CD1c-positive myeloid dendritic cell (primary cell): ENCODE data around the gene SLC7A7.
"Not testable (repeated sequence)": the region's sequence is repeated elsewhere in the genome, so short reads cannot be mapped to it uniquely, and the experiment has no call there.

Source experiments
- DNase-seq: peaks from one replicate; pipeline ENCODE4 v3.0.0-alpha.2; 2016; ENCODE audit errors: extremely low spot score

SLC7A7 gene

GRCh38 chr14:22814941-22815713, at the start of gene SLC7A7:
Gene SLC7A7, minus strand, starts transcription at chr14:22815435. Its CDS starts 2,037 bp downstream, at chr14:22813398.
- DNase-seq, result peak; percentile 45

GRCh38 chr14:22864979-22865378, 49.7 kb upstream of the SLC7A7 start:
- no peak for DNase-seq

- DNase-seq, result no peak
Measured at GRCh38 chr14:22861651-22862050, 46.4 kb upstream of the SLC7A7 start.

DNA sequence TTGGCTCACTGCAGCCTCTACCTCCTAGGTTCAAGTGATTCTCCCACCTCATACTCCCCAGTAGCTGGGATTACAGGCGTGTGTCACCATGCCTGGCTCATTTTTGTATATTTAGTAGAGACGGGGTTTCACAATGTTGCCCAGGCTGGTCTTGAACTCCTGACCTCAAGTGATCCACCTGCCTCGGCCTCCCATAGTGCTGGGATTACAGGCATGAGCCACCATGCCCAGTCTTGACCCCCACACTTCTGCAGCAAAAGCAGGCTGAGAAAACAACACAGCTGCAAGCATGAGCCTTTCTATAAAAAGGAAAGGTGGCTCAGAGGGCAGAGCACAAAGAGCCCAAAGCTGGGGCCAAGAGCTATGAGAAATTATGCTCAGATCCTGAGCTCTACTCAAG, 45.1 kb upstream of the SLC7A7 start:
- not testable (repeated sequence) for DNase-seq

GRCh38 chr14:22856428-22856827, 41.2 kb upstream of the SLC7A7 start:
- DNase-seq, result no peak

- DNase-seq, result no peak
Measured at GRCh38 chr14:22854963-22855724, 39.9 kb upstream of the SLC7A7 start.

- DNase-seq, result not testable (repeated sequence)
Measured at GRCh38 chr14:22854296-22854695, 39.1 kb upstream of the SLC7A7 start.

DNA sequence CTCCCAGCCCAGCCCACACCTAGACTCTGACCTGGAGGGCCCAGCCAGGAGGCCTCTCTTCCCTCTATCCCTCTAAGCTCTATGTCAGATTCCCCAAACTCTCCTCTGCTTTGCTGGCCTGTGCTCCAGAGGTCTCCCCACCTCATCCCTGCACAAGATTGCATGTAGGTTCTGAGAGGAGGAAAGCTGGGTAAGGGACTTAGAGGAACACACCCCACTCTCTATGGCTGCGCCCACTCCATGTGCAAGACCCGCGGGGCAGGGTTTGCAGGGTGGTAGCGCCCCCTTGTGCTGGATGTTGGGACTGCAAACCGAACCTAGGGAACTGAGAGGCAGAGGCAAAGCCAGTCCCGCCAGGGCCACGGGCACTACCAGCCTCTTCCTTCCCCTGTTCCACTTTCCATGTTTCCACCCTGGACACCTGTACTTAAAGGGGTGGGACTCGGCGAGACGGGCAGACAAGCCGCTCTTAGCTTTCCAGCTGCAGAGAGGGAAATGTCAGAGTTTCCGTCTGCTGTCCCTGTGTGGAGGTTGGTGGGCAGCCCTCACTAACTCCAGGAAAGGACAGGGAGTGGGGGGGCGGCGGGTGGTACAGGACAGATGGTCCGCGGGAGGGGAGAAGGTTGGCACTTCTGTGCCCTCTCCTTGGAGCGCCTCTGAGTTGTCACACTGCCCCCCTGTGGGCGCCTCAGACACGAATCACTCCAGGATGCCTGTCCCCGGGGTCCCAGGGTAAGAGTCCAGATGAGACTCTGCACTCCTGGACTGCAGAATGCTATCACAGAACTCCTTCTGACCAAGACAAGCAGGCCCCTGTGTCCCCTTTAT, 37.9 kb upstream of the SLC7A7 start:
- peak; percentile 93 for DNase-seq

- no peak for DNase-seq
Measured at GRCh38 chr14:22852599-22852939, 37.3 kb upstream of the SLC7A7 start.

GRCh38 chr14:22852178-22852577, 36.9 kb upstream of the SLC7A7 start:
- DNase-seq, result not testable (repeated sequence)

DNA sequence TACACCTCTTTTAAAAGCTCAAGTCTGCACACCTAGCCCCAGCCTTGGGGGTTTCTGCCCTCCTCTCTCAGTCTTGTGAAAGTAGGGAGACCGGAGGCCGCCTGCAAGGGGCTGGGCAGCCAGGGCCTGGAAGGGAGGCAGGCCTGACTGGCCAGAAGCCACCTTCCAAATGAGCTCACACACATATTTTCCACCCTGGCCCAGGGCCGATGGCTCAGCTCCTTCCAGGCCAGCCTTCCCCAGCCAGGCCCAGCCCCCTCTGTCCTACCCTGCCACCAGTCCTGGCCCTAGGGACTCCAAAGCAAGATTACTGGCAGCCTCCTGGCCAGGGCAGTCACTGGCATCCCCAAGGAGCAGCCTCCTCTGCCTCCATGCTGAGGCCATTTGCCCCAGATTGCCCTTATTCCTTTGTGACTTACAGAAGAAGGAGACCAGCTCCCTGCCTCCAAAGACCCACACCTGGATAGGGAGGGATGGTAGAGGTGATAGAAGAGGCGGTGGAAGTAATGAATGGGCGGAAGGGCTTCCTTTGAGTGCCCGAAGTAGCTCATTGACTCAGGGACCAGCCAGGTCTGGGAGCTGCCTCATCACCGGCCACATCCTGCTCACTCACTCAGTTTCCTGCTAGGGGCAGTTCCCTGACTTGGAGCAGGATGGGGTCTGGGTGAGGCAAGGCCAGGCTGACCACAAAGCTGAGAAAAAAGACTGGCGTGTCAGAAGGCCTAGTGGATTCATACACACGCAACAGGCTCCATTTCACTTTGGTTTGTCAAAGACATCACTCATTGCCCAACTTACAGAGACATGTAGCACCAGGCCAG, 35.9 kb upstream of the SLC7A7 start:
- peak; percentile 51 for DNase-seq

- no peak for DNase-seq
Measured at GRCh38 chr14:22849212-22849819, 34.1 kb upstream of the SLC7A7 start.

DNA sequence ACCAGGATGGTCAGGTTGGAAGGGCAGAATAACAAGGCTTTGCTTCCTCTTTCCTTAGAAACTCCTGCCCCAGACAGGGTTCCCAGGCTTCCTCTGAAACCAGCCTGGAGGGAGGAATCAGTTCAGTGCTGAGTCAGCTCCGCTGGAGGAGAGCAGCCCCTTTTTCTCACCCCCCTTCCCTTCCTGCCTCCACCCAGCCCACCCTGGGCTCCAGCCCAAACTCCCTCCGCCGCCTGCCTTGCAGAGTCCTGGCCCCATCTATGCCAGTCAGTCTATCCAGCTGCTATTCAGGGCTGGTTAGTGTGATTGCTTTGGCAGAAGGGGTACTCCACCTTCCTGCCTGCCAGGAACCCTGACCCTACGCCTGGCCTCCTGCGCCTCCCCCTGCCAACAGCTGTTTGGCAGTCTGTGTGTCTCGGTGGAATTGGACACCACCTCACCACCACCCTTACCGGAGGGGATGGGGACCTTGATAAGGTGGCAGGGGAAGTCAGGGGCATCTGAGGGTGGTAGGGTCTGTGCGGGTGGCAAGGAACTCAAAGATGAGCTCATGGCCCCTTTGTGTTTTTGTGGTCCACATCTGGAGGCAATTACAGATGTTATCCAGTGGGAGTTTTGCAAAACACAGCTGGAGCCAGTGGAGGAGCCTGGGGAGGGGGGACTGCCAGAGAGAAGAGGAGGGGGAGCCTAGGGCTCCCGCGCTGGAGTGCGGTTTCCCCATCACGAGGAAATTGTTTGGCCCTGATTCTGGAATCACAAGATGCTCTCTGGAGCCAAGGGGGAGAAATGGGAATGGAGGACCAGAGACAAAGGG, 33.3 kb upstream of the SLC7A7 start:
- peak; percentile 72 for DNase-seq

DNA sequence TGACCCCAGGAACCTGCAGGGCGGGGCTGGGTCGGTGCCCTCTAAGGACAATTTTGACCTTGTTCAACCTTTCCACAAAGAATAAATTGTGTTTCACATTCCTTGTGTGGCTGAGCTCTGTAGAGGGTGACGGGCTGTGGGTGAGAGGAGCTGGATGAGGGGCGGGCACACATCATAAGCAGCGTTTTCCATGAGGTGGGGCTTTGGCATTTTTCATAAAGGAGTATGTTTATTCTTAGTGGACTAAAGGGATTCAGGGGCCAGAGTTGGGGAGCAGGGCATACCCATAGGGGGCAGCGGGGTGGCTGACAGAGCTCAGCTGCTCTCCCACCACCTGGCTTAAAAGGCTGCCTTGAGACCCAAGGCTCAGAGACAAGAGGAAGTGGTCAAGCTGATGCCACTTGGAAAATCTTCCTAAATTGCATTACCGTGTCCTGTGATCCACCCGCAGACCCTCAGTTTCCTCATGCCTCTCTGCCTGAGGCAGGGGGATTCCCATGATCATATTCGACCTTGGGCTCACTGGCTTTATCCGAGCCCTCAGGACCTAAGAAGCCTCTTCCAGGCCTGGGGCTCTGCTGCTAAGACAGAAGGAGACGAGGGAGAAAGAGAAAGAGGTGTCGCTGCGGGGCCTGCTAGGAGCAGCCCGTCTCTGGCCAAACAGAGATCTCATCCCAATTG, 32.6 kb upstream of the SLC7A7 start:
- DNase-seq, result peak; percentile 77

DNA sequence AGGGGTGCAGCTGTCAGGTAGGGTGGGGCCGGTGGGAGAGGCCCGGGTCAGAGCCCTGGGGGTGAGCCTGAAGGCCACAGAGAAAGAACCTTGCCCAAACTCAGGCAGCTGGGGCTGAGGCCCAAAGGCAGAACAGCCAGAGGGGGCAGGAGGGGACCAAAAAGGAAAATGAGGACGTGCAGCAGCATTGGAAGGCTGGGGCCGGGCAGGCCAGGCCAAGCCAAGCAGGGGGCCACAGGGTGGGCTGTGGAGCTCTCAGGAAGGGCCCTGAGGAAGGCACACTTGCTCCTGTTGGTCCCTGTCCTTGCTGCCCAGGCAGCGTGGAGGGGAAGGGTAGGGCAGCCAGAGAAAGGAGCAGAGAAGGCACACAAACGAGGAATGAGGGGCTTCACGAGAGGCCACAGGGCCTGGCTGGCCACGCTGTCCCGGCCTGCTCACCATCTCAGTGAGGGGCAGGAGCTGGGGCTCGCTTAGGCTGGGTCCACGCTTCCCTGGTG, 31.6 kb upstream of the SLC7A7 start:
- no peak for DNase-seq

GRCh38 chr14:22845821-22846625, 30.8 kb upstream of the SLC7A7 start:
- DNase-seq, result no peak

DNA sequence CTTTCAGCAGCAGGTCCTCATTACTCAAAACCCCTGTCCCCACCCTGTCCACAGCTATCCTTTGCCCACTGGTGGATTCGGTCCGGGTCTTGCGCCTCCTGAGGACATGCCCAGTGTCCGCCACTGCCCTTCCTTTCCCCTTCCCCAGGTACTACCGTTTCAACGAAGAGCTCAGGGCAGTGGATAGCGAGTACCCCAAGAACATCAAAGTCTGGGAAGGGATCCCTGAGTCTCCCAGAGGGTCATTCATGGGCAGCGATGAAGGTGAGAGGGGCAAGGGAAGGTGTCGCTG, 29.8 kb upstream of the SLC7A7 start:
- DNase-seq, result no peak

GRCh38 chr14:22844221-22845102, 29.2 kb upstream of the SLC7A7 start:
- DNase-seq, result no peak
